Esophagus muscularis mucosa (tissue), 4 donors: ENCODE results near the gene CFAP97. TPM values are rescaled to one million over a fixed set of nuclear protein-coding genes. Genes with fewer than 3 reads are reported as not detected.

ENCODE experiments used
- DNase-seq: peaks from one replicate; pipeline ENCODE4 v3.0.0-alpha.2; 2017; ENCODE audit errors: extremely low spot score
- H3K27ac ChIP-seq, 4 donors: fragments of 200-600 bp; sonication (generic); replicated peaks in 1 of 4; 1 replicate in 3 of 4; 2 replicates in 1 of 4; pipeline ENCODE4 v1.5.1; 2016 to 2019; ENCODE audit warnings: mild to moderate bottlenecking in 1 of 4
- H3K27me3 ChIP-seq, 4 donors: fragments of 200-600 bp; sonication (generic); one replicate each; pipeline versions ENCODE4 v1.5.1 to v1.6.0; 2016 to 2019
- H3K36me3 ChIP-seq, 4 donors: fragments of 200-600 bp; sonication (generic); one replicate each; pipeline ENCODE4 v1.5.1; 2016 to 2019
- H3K4me1 ChIP-seq, 4 donors: fragments of 200-600 bp; sonication (generic); one replicate each; pipeline ENCODE4 v1.5.1; 2016 to 2019
- H3K4me3 ChIP-seq, 4 donors: fragments of 200-600 bp; sonication (generic); 1 replicate in 2 of 4; 2 replicates in 2 of 4; pipeline ENCODE4 v1.5.1; 2016 to 2019; ENCODE audit warnings: mild to moderate bottlenecking in 4 of 4, moderate library complexity in 1 of 4
- H3K9me3 ChIP-seq, 4 donors: fragments of 200-600 bp; sonication (generic); 1 replicate in 3 of 4; 2 replicates in 1 of 4; pipeline ENCODE4 v1.5.1; 2016 to 2019
- EP300 ChIP-seq: sonication (generic); formaldehyde crosslinking; IDR thresholded peaks from one replicate; pipeline ENCODE4 v1.6.1; 2017; ENCODE audit warnings: antibody characterized with exemption
- POLR2A ChIP-seq: fragments of 450-650 bp; IDR thresholded peaks from one replicate; pipeline ENCODE4 v1.6.1; 2017; ENCODE audit warnings: antibody characterized with exemption, moderate library complexity, mild to moderate bottlenecking, low read depth
- POLR2AphosphoS5 ChIP-seq, 2 donors: sonication (generic); formaldehyde crosslinking; IDR thresholded peaks; one replicate each; pipeline ENCODE4 v1.6.1; 2017; ENCODE audit warnings: antibody characterized with exemption in 2 of 2
- WGBS: methylation state at CpG from one replicate; pipeline ENCODE4 v1.1.5; 2018; 5-methylcytosine and 5-hydroxymethylcytosine counted together
- intact Hi-C: fragments of 100-400 bp; cut with DNase I; formaldehyde crosslinking; loops from one replicate; pipeline ENCODE4 v1.15.1; 2023
- total RNA-seq, 4 donors: library from RNA; depleted of rRNA; stranded (reverse); fragments of >200 nt; gene quantifications; one replicate each; pipeline versions ENCODE4 v1.1.0 to v1.2.1, GENCODE V29; 2016
- TF ChIP-seq, protein P1 (sequence below), 3 experiments: fragments of 200-600 bp in 2 of 3; fragments of 450-650 bp in 1 of 3; sonication (generic) in 2 of 3; IDR thresholded peaks; one replicate each; pipeline ENCODE4 v1.5.1; 2017 to 2019; ENCODE audit warnings: antibody characterized with exemption in 3 of 3, mild to moderate bottlenecking in 2 of 3, moderate library complexity in 1 of 3

CFAP97 gene
- total RNA-seq, 4 donors from 2014 or later, result 30.2 to 36.8 (median 35.1) TPM

DNA sequence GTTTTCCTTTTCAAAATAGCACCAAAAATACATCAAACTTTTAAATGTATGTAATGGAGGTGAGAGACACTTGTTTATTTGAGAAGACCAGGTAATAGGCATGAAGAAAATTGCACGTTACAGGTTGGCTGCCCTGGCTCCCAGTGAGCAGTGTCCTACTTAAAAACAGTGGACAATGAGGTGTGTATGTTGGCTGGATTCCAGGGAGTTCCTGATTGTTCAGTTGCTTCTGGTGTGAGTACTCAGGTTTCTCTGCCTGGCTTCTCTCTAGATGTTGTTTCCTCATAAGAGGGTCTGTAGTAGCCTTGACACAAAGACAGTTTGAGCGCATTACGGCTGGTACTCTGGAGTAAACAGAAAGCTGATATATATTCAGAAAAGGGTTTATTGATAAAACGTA lies 35.0 kb upstream of the CFAP97 start:
- H3K4me1 ChIP-seq, result peaks cover 12 to 27% (median 25%) of the 10 kb centered on the region in 4 donors
- TF ChIP-seq, protein P1, sequence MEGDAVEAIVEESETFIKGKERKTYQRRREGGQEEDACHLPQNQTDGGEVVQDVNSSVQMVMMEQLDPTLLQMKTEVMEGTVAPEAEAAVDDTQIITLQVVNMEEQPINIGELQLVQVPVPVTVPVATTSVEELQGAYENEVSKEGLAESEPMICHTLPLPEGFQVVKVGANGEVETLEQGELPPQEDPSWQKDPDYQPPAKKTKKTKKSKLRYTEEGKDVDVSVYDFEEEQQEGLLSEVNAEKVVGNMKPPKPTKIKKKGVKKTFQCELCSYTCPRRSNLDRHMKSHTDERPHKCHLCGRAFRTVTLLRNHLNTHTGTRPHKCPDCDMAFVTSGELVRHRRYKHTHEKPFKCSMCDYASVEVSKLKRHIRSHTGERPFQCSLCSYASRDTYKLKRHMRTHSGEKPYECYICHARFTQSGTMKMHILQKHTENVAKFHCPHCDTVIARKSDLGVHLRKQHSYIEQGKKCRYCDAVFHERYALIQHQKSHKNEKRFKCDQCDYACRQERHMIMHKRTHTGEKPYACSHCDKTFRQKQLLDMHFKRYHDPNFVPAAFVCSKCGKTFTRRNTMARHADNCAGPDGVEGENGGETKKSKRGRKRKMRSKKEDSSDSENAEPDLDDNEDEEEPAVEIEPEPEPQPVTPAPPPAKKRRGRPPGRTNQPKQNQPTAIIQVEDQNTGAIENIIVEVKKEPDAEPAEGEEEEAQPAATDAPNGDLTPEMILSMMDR (IDR thresholded peaks at IDR 0.05), result no peak
- TF ChIP-seq POLR2AphosphoS5 (IDR thresholded peaks at IDR 0.05), result no peak
- no peak for TF ChIP-seq POLR2A
- TF ChIP-seq EP300, result no peak
- WGBS, result 96% methylated on average over 4 of the region's 4 CpGs

GRCh38 chr4:185238215-185238681 lies 34.4 kb upstream of the CFAP97 start:
- Histone ChIP-seq H3K4me1 (peaks cover 12 to 27% (median 25%) of the 10 kb centered on the region in 4 donors), H3K27ac (no peak overlapping the region), H3K27me3 (no peaks in the 10 kb centered on the region), H3K36me3 (no peaks in the 10 kb centered on the region), H3K9me3 (no peaks in the 10 kb centered on the region), H3K4me3 (no peak overlapping the region)
- DNase-seq, result no peak
- TF ChIP-seq EP300 (no peak), POLR2AphosphoS5 (IDR thresholded peaks at IDR 0.05) (no peak)
- TF ChIP-seq, protein P1 (IDR thresholded peaks at IDR 0.05), result no peak
- intact Hi-C loops, result no loop called here
- WGBS, result 95% methylated on average over 5 of the region's 5 CpGs

More for the DNA sequence above, 35.0 kb upstream of the CFAP97 start:
- Histone ChIP-seq H3K36me3 (no peaks in the 10 kb centered on the region), H3K27ac (no peak overlapping the region), H3K27me3 (no peaks in the 10 kb centered on the region), H3K9me3 (no peaks in the 10 kb centered on the region), H3K4me3 (no peak overlapping the region)
- intact Hi-C loops, result no loop called here
- DNase-seq, result no peak

GRCh38 chr4:185237175-185237574 lies 33.4 kb upstream of the CFAP97 start:
- H3K4me1 ChIP-seq, result peaks cover 6 to 21% (median 15%) of the 10 kb centered on the region in 4 donors
- H3K9me3 ChIP-seq, result no peaks in the 10 kb centered on the region
- no peak for DNase-seq
- H3K27ac ChIP-seq, result no peak overlapping the region
- H3K36me3 ChIP-seq, result no peaks in the 10 kb centered on the region
- intact Hi-C loops, result no loop called here
- H3K4me3 ChIP-seq, result no peak overlapping the region
- no peak for TF ChIP-seq POLR2A
- no peak for TF ChIP-seq EP300
- TF ChIP-seq, protein P1 (IDR thresholded peaks at IDR 0.05), result no peak
- TF ChIP-seq POLR2AphosphoS5 (IDR thresholded peaks at IDR 0.05), result no peak
- 76% methylated on average over 3 of the region's 3 CpGs for WGBS
- no peaks in the 10 kb centered on the region for H3K27me3 ChIP-seq

DNA sequence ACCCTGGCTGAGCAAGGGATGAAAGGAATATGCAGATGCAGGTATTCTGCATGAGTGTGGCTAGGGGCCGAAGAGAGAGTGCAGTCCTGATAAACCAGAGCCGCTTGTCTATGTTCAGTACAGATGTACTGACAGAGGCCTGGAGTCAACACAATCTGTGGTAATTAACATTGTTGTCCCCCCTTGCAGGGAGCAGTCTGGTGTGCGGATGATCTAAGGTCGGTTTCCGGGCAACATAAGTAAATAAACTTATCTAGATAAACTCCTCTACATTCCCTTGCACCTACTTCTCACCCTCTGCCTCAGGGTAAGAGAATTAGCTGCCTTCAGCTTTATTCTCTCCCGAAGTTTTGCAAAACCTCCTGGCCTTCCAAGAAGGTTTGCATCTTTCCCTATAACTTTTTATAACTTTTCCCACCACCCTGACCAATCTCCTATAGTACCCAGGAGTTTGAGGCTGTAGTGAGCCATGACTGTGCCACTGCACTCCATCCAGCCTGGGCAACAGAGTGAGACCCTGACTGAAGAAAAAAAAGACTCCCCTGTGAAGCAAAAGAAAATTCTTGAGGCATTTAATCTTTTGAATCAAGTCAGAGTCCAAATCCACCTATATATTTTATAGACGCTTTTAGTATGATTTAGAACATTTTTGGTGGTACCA lies 32.2 kb upstream of the CFAP97 start:
- no peaks in the 10 kb centered on the region for H3K27me3 ChIP-seq
- no peak overlapping the region for H3K27ac ChIP-seq
- H3K36me3 ChIP-seq, result no peaks in the 10 kb centered on the region
- 57% methylated on average over 7 of the region's 7 CpGs for WGBS
- DNase-seq, result no peak
- no peak for TF ChIP-seq POLR2AphosphoS5 (IDR thresholded peaks at IDR 0.05)
- no peak for TF ChIP-seq EP300
- TF ChIP-seq, protein P1 (IDR thresholded peaks at IDR 0.05), result no peak
- TF ChIP-seq POLR2A, result no peak
- H3K4me3 ChIP-seq, result no peak overlapping the region
- peaks cover 6 to 20% (median 15%) of the 10 kb centered on the region in 4 donors for H3K4me1 ChIP-seq
- intact Hi-C loops, result no loop called here
- H3K9me3 ChIP-seq, result no peaks in the 10 kb centered on the region
